SK-N-MC (cell line): ENCODE data around the gene EFCAB11.

Source experiments
- EZH2 ChIP-seq: fragments of 200-600 bp; sonication (generic); IDR thresholded peaks from one replicate; pipeline ENCODE4 v1.6.1; 2017; ENCODE audit warnings: antibody characterized with exemption
- POLR2AphosphoS5 ChIP-seq: IDR thresholded peaks from 2 replicates; pipeline ENCODE4 v1.6.1; 2012; ENCODE audit warnings: mild to moderate bottlenecking, low read depth, low read length, borderline replicate concordance

DNA sequence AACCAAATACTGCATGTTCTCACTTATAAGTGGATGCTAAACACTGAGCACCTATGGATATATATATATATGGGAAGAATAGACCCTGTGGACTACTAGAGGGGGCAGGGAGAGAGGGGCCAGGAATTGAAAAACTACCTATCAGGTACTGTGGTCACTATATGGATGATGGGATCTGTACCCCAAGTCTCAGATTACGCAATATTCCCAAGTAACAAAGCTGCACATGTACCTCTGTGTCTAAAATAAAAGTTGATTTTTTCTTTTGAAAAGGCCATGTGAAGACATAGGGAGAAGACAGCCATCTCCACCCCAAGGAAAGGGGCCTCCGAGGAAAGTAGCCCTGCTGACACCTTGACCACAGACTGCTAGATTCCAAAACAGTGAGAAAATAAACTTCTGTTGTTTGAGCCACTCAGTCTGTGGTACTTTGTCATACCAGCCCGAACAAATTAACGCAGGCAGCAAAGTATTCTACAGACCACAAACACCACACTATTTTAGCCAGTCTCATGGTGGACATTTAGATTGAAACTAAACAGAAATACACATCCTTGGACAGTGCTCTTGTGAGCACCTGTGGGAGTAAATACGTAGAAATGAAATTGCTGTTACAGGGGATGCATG lies 197.1 kb downstream of the EFCAB11 start:
- no peak for TF ChIP-seq EZH2
- no peak for TF ChIP-seq POLR2AphosphoS5
